Ramos (cell line): ENCODE measurements around the gene PLXNC1.

ENCODE experiments used
- in situ Hi-C: fragments of 300-500 bp; cut with MboI; formaldehyde crosslinking; loops from one replicate; pipeline ENCODE4 v1.14.3; 2022; ENCODE audit warnings: low sequenced_read_pairs; ENCODE audit not compliant: unreplicated experiment

The PLXNC1 gene

GRCh38 chr12:94200069-94200468 lies 51.7 kb downstream of the PLXNC1 start:
- in situ Hi-C loops = no loop called here

- in situ Hi-C loops = no loop called here
Observed at GRCh38 chr12:94200695-94201094, 52.3 kb downstream of the PLXNC1 start.

DNA sequence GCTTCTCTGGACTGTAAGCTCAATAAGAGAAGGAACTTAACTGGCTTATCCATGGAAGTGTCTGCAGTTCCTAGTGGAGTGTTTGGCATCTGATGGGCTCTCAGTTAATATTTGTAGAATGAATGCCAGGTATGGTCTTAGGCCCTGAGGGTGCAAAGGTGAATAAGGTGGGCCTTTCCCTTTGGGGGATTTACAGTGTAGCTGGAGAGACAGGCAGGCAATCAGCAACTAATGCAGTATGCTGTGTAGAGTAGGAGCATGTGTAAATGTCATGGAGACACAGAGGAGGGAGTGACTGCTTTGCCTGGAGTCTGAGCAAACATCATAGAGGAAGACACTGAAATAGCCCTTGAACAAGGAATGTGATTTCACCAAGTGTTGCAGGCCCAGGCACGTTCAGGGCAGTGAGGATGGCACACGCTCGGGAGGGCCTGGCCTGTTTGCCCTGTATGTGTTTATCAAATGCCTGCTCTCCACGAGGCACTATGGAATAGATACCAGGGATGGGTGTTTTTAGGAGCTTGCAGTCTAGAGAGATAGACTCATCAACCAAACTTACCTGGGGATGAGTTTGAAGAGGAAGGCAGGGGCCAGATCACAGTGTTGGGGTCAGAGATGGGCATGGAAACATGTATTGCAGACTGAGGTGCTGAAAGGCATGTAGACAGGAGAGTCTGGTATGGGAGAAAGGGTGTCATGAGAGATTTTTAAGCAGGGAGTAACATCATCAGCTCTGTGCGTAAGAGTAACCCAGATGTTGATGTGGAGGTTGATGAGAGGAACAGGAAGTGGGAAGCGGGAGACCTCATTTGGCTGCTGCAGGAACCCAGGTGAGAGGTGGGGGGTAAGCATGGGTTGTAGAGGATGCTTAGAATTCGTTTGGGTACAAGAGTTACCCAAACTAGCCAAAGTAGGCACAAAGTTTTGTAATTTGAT lies 54.1 kb downstream of the PLXNC1 start:
- in situ Hi-C loops = no loop called here

- in situ Hi-C loops = no loop called here
Observed at GRCh38 chr12:94203181-94203546, 54.8 kb downstream of the PLXNC1 start.

GRCh38 chr12:94203796-94204195 lies 55.4 kb downstream of the PLXNC1 start:
- in situ Hi-C loops = no loop called here

- in situ Hi-C loops = no loop called here
Observed at GRCh38 chr12:94204499-94205247, 56.3 kb downstream of the PLXNC1 start.

GRCh38 chr12:94205822-94206221 lies 57.4 kb downstream of the PLXNC1 start:
- in situ Hi-C loops = no loop called here

DNA sequence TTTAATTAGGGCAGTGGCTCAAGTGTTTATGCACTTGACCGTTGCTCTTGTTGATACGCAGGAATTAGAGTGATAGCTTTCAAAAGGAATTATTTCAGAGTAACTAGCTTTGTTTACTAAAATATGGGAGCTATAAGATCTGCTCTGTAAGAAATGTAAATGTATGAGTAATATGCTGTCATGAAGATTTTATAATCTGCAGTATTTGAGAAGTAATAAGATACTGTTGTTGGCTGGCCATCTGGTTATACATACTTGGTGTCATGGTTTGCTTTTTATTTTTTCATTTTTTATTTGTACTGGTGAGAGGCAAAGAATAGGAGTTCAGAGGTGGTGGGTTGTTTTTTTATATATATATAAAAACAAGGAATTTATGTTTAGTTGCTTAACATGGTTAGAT lies 58.5 kb downstream of the PLXNC1 start:
- in situ Hi-C loops = no loop called here

DNA sequence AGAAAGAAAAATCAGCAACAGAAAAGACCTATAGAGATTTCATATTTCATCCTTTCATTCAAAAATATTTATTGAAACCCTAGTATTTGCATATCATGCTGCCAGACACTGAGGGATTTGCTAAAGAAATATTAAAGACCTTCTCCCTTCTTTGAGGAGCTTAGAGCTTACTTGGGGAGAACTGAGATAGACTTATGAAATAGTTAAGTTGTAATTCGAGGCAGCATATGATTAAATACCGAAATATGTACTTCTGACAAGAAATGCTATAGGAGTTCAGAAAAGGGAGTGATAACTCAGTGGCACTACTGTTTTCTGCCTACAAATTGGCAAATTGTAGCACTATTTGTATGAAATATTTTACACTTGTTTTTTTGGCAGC lies 59.1 kb downstream of the PLXNC1 start:
- in situ Hi-C loops = no loop called here

DNA sequence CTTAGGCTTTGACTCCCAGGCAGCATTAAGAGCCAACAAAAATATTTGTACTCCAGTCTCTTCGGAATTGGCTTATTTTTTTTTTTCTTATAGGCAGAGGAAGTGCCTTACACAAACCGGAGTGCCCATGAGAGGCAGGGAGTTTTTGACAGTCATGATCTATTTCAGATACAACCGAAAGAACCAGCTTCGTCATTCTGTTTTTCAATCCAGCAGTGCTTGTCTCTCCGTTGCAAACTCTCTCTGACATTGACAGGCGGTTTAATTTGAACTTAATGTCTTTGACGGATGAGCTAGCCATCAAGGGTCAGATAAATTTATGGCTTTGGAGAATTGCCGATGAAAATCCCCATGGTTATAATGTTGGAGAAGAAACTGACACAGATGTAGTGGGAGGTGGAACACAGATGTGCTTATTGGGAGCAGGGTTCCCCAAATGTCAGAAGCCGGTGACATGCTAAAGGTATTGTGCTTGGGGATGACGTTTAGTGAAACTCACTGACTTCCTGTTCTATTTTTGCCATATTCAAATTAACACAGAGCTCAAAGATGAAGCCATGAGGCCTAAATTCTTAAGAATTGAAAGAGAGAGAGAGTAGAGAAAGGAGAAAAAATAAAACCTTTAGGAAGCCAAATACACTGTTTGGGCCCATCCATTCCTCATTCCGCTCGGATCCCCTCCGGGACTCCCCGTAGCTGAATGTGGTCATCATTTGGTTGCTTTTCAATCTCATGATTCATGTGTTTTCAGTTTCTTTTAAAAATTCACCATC lies 59.7 kb downstream of the PLXNC1 start:
- in situ Hi-C loops = no loop called here

DNA sequence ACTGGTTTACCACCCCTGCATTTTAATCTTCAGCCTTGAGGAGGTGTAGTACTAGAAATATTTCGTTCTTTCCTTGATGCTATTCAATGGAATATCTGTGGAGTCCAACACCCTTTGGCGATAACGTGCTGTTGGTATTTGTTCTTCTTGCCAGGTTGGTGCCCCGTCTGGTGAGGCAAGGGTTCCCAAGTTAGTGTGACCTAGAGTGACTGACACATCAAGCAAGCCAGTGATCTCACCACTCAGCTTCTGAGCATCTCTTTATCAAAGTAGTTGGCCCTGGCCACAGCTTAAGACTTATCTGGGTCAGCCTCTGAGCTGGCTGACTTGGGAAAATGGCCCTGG lies 60.2 kb downstream of the PLXNC1 start:
- in situ Hi-C loops = no loop called here

DNA sequence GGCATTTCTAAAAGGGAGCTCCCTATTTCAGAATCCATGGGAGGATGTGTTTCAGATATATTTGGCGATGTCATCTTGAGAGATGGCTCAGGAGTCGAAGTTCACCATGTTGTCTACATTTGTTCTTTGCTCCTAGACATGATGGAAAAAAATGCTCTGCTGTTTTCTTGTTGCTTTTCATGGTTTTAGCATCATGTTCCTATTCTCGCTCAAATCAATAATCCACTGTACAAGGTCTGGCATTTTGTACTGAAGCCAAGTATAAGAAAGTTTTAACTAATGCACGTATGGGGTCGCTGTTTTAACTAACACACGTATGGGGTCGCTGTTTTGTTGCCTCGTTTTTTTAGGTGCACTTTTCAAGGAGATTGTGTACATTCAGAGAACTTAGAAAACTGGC lies 60.9 kb downstream of the PLXNC1 start:
- in situ Hi-C loops = no loop called here

- in situ Hi-C loops = no loop called here
Observed at GRCh38 chr12:94211021-94211420, 62.6 kb downstream of the PLXNC1 start.

DNA sequence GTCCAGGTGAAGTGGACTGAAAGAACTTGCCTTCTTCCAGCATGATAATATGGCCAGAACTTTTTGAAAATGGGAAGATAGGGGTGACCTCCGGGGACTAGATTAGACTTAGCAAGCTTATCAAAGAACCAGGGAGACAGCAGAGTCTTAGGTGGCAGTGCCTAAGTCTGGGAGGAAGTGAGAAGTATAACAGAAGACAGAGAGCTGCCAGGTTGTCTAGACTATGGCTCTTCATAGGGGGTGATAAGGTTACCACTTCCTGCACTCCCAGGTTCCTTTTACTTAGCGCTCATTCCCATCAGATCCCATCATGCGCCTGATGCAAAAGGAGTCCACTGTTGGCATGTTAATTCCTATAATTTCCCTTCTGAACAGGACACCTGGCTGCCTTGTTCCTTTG lies 69.9 kb downstream of the PLXNC1 start:
- in situ Hi-C loops = no loop called here

DNA sequence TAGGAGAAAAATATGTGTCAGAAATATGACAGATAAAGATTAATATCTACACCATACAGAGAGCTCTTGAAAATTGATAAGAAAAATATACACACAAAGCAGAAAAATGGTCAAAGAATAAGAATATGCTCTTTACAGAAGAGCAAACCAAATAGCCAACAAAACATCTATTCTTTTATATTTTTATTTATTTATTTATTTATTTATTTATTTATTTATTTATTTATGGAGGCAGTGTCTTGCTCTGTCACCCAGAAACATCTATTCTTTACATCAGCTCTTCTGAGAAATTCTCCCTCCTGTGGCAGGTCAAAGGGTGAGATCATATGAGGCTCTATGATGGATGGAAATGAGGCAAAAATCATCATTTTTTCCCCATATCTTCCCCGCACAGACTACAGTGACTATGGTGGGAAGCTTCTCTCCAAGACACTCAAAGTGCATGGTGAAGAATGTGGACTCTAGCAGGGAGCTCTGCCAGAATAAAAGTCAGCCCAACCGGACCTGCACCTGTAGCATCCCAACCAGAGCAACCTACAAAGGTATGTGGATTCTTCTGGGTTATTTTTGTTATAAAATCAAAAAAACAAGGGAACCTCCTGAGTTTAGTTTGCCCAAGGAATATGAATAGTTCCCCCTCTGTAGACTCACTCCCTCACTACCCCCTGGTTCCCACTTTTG lies 71.4 kb downstream of the PLXNC1 start:
- in situ Hi-C loops = no loop called here

- in situ Hi-C loops = no loop called here
Observed at GRCh38 chr12:94220804-94221203, 72.4 kb downstream of the PLXNC1 start.

- in situ Hi-C loops = no loop called here
Observed at GRCh38 chr12:94222351-94223084, 74.1 kb downstream of the PLXNC1 start.

DNA sequence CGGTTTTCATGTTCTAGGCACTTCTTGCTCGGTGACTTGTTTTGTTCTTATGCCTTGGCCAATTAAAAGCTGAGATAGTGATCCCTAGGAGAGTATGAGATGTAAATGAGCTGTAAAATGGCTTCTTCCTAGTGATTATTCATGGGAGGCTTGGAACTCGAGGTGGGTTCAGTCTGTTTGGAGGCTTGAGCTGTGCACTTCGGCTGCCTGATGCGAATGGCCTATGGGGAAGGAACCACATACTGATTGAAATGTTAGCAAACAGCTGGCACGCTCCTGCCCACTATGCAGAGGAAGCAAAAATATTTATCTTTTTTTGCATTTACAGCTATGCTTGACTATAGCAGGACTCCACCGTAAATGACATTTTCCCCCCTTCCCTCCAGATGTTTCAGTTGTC lies 75.5 kb downstream of the PLXNC1 start:
- in situ Hi-C loops = no loop called here

GRCh38 chr12:94225506-94225905 lies 77.1 kb downstream of the PLXNC1 start:
- in situ Hi-C loops = no loop called here
